ENCODE results near the gene MINDY3.

Gene MINDY3

DNA sequence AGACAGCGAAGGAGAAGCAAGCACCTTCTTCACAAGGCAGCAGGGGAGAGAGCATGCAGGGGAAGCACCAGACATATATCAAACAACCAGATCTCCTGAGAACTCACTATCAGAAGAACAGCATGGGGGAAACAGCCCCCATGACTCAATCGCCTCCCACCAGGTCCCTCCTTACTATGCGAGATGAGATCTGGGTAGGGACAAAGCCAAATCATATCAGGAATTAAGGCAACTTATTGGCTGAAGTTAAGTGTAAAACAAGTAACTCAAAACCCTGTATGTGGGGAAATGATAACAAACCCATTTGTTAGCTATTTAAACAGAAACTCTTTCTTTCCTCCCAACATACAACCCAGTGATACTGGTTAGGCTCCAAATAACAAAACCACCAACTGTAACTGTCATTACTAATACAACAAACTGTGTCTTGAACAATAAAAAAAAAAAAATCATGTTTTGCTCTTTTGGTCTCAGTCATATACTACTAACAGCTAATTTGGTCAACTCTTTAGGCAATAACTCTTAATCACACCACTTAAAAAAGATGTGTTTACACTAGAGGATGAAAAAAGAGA is 57.8 kb downstream of the MINDY3 start:
- no peak overlapping the region for H3K4me3 ChIP-seq (ENCODE audit: low read depth, low read length)
- no peak for DNase-seq (ENCODE audit: low read depth, low spot score)
- TF ChIP-seq, protein P1, sequence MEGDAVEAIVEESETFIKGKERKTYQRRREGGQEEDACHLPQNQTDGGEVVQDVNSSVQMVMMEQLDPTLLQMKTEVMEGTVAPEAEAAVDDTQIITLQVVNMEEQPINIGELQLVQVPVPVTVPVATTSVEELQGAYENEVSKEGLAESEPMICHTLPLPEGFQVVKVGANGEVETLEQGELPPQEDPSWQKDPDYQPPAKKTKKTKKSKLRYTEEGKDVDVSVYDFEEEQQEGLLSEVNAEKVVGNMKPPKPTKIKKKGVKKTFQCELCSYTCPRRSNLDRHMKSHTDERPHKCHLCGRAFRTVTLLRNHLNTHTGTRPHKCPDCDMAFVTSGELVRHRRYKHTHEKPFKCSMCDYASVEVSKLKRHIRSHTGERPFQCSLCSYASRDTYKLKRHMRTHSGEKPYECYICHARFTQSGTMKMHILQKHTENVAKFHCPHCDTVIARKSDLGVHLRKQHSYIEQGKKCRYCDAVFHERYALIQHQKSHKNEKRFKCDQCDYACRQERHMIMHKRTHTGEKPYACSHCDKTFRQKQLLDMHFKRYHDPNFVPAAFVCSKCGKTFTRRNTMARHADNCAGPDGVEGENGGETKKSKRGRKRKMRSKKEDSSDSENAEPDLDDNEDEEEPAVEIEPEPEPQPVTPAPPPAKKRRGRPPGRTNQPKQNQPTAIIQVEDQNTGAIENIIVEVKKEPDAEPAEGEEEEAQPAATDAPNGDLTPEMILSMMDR (IDR thresholded peaks at IDR 0.05; ENCODE audit: low read depth, low read length): no peak
- in situ Hi-C loops (cut with HindIII; ENCODE audit: low sequenced_read_pairs): no loop called here

- DNase-seq (ENCODE audit: low read depth, low spot score): no peak
- TF ChIP-seq, protein P1 (IDR thresholded peaks at IDR 0.05; ENCODE audit: low read depth, low read length): no peak
- in situ Hi-C loops (cut with HindIII; ENCODE audit: low sequenced_read_pairs): no loop called here
- H3K4me3 ChIP-seq (ENCODE audit: low read depth, low read length): no peak overlapping the region
Measured at GRCh38 chr10:15801641-15802040, 58.7 kb downstream of the MINDY3 start.

DNA sequence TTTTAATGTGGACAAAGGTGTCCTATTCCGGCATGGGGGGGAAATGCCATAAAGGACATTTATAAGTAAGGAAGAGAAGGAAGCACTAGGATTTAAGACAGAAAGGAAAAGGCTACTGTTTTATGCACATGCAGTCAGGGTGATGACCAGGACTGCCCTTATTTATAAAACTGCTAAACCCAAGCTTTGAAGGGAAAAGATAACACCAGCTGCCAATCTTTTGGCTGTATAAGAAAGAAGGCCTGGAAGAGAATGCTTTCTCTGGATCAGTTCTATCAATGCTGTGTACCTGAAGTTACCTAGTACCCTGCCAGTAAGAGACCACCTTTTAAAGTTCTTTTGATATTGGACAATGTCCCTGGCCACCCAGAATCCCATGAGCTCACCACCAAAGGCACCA is 59.2 kb downstream of the MINDY3 start:
- no peak for DNase-seq (ENCODE audit: low read depth, low spot score)
- in situ Hi-C loops (cut with HindIII; ENCODE audit: low sequenced_read_pairs): no loop called here
- H3K4me3 ChIP-seq (ENCODE audit: low read depth, low read length): no peak overlapping the region
- TF ChIP-seq, protein P1 (IDR thresholded peaks at IDR 0.05; ENCODE audit: low read depth, low read length): no peak

GRCh38 chr10:15797346-15797745 is 63.0 kb downstream of the MINDY3 start:
- no peak overlapping the region for H3K4me3 ChIP-seq (ENCODE audit: low read depth, low read length)
- TF ChIP-seq, protein P1 (IDR thresholded peaks at IDR 0.05; ENCODE audit: low read depth, low read length): no peak
- in situ Hi-C loops (cut with HindIII; ENCODE audit: low sequenced_read_pairs): no loop called here
- no peak for DNase-seq (ENCODE audit: low read depth, low spot score)

DNA sequence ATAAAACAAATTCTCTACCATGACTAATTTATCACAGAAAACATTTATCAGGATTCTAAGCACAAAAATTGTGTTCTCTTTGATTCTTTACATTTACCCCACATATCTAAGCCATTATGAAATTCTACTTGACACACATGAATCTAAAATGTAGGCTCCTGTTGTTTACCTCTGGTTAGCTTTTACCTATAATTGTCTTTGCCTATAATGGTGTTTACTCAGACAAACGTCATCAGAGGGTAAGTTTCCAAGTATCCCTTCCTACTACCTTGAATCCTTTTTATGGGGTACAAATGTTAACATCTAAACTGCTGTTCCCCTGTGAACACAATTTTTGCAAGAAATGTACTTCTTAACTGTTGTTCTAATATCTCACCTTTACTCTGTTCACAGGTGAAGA is 63.5 kb downstream of the MINDY3 start:
- DNase-seq (ENCODE audit: low read depth, low spot score): no peak
- TF ChIP-seq, protein P1 (IDR thresholded peaks at IDR 0.05; ENCODE audit: low read depth, low read length): no peak
- H3K4me3 ChIP-seq (ENCODE audit: low read depth, low read length): no peak overlapping the region
- in situ Hi-C loops (cut with HindIII; ENCODE audit: low sequenced_read_pairs): no loop called here

DNA sequence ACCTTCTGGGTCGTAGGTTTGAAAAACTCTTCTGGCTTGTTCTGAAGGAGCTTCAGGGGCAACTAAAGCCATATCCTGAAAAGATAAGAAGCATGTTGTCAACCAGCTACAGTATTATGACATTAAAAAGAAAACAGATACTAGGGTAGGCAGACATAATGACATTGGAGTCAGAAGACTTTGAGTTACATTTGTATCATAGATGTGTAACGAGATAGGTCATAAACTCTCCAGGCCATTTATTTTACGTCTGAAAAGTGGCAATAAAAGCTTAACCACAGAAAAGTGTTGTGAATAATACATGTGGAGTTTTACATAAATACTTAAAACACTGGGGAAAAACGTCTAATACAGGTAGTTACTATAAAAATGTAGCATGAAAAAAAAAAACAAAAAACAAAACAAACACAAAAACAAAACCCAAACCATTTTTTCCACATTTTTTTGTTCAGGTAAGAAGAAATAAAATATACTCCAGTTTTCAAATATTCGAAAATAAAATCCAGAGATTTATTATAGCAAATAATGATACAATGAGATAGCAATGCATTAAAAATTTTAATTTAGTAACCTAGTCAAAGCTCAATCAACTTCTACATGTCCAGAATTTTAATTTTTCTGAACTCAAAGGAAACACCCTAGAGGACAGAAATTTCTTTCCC is 64.1 kb downstream of the MINDY3 start:
- H3K4me3 ChIP-seq (ENCODE audit: low read depth, low read length): no peak overlapping the region
- TF ChIP-seq, protein P1 (IDR thresholded peaks at IDR 0.05; ENCODE audit: low read depth, low read length): no peak
- DNase-seq (ENCODE audit: low read depth, low spot score): no peak
- in situ Hi-C loops (cut with HindIII; ENCODE audit: low sequenced_read_pairs): no loop called here
